ENCODE measurements around the gene BLM. TPM values are rescaled to one million over a fixed set of nuclear protein-coding genes. Genes with fewer than 3 reads are reported as not detected.

The BLM gene
- total and polyA plus RNA-seq, 2 of the 13 experiments (the other 11 are each of a cell fraction or from before 2014, with no cell fraction given) = 5.1 to 11.8 TPM

GRCh38 chr15:90716976-90717821, at the start of gene BLM (continued):
- TF ChIP-seq ATF4 (CRISPR knock-in tag; IDR thresholded peaks at IDR 0.05) (peak in 1 of 2 experiments; percentile 61; a peak in 1 of 4 replicates), PATZ1 (CRISPR knock-in tag; IDR thresholded peaks at IDR 0.05) (0 out of 2 replicates have a peak, but pooled peaks have one; percentile 22), MLXIP (CRISPR knock-in tag; IDR thresholded peaks at IDR 0.05; ENCODE audit: borderline replicate concordance) (no peak), DZIP1 (CRISPR knock-in tag; IDR thresholded peaks at IDR 0.05) (0 out of 2 replicates have a peak, but pooled peaks have one; percentile 27), ZBTB7B (CRISPR knock-in tag; IDR thresholded peaks at IDR 0.05) (no peak), ZNF230 (CRISPR knock-in tag; IDR thresholded peaks at IDR 0.05) (no peak), ARID5B (CRISPR knock-in tag; IDR thresholded peaks at IDR 0.05) (no peak), CREB1 (IDR thresholded peaks at IDR 0.05) (peak; percentile 68), CREB1 (CRISPR knock-in tag; IDR thresholded peaks at IDR 0.05) (peak; percentile 89), BHLHE40 (IDR thresholded peaks at IDR 0.05; ENCODE audit: low read length) (no peak), ZNF264 (CRISPR knock-in tag; IDR thresholded peaks at IDR 0.05) (no peak), GPN1 (CRISPR knock-in tag; IDR thresholded peaks at IDR 0.05; ENCODE audit: borderline replicate concordance) (no peak), THAP8 (CRISPR knock-in tag; IDR thresholded peaks at IDR 0.05; ENCODE audit: borderline replicate concordance) (no peak), RAD21 (CRISPR knock-in tag; IDR thresholded peaks at IDR 0.05) (no peak)

Measured in HepG2 (cell line).